ENCODE data around the gene NGFR. TPM values are rescaled to one million over a fixed set of nuclear protein-coding genes. Genes with fewer than 3 reads are reported as not detected.

The NGFR gene
- total RNA-seq, 1 experiment from 2014 or later: 60.6 TPM

DNA sequence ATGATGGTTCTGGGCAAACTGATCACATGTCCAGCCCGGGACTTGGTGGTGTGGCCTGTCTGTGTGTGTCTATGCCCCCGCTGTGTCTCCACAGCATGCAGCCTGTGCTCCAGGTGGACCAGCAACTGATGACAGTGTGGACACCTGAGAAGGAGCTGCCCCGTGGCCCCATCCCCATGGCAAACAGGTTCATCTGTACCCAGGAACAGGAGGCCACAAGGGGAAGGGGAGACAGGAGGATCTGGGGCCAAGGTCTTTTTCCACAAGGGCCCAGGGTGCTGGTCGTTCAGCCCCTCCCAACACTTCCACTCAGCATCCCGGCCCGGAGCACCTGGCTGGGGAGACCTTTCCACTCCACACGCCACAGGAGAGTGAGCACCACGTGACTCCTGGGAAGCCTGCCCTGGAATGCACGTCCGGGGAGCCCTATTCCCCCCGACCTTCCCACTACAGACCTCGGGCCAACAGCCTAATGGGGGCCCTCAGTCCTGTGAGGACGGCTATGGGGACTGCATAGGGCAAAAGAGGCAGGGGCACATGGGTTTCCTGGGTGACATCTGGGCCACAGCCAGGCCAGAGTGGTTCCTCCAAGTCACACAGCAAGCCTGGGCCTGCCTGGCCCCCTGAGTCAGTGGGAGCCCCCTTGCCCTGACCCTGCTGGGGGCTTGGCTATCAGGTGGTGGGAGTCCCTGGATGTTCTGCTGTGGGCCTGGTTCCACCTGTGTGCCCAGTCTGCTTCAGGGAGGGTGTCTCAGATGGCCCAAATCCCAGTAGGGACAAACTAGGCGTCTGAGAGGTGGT, 59.8 kb downstream of the NGFR start:
- no peak for TF ChIP-seq EZH2 (IDR thresholded peaks at IDR 0.05; ENCODE audit: borderline replicate concordance, low read depth, low read length, poor library complexity, severe bottlenecking)
- TF ChIP-seq, protein P1, sequence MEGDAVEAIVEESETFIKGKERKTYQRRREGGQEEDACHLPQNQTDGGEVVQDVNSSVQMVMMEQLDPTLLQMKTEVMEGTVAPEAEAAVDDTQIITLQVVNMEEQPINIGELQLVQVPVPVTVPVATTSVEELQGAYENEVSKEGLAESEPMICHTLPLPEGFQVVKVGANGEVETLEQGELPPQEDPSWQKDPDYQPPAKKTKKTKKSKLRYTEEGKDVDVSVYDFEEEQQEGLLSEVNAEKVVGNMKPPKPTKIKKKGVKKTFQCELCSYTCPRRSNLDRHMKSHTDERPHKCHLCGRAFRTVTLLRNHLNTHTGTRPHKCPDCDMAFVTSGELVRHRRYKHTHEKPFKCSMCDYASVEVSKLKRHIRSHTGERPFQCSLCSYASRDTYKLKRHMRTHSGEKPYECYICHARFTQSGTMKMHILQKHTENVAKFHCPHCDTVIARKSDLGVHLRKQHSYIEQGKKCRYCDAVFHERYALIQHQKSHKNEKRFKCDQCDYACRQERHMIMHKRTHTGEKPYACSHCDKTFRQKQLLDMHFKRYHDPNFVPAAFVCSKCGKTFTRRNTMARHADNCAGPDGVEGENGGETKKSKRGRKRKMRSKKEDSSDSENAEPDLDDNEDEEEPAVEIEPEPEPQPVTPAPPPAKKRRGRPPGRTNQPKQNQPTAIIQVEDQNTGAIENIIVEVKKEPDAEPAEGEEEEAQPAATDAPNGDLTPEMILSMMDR (conservative IDR thresholded peaks at IDR 0.05; ENCODE audit: low read depth, low read length): no peak
- H3K4me1 ChIP-seq (ENCODE audit: insufficient read depth, low read length, poor library complexity, severe bottlenecking): peaks cover 4% of the 10 kb centered on the region
- POLR2A ChIA-PET (ENCODE audit: low non-redundant PET): interaction anchor here (0.6 kb wide), 1 partner anchor 45 kb away, joined by 3 read pairs; no protein-coding TSS in a partner anchor
- no peaks in the 10 kb centered on the region for H3K27me3 ChIP-seq (replicated peaks; ENCODE audit: insufficient read depth, low read depth, low read length, poor library complexity)
- no peaks in the 10 kb centered on the region for H3K9me3 ChIP-seq (ENCODE audit: low read depth, low read length, poor library complexity, severe bottlenecking)
- H3K4me3 ChIP-seq (ENCODE audit: low read depth, low read length, poor library complexity, severe bottlenecking): no peak overlapping the region
- no TSS peak for BruUV-seq (replicated peaks)
- DNase-seq (ENCODE audit: low spot score): no peak
- no peak overlapping the region for H3K27ac ChIP-seq (ENCODE audit: low read depth, low read length, poor library complexity, severe bottlenecking)
- intact Hi-C loops (cut with micrococcal nuclease; ENCODE audit: unreplicated experiment): loop anchor here (2.0 kb wide), 1 partner anchor 240 kb away; no protein-coding TSS in a partner anchor
- no peaks in the 10 kb centered on the region for H3K36me3 ChIP-seq (ENCODE audit: insufficient read depth, low read length, poor library complexity, severe bottlenecking)
- CTCF ChIA-PET: interaction anchor here (1.9 to 2.9 kb wide), 2 partner anchors 119 to 147 kb away, joined by 9 to 26 read pairs; no protein-coding TSS in a partner anchor

DNA sequence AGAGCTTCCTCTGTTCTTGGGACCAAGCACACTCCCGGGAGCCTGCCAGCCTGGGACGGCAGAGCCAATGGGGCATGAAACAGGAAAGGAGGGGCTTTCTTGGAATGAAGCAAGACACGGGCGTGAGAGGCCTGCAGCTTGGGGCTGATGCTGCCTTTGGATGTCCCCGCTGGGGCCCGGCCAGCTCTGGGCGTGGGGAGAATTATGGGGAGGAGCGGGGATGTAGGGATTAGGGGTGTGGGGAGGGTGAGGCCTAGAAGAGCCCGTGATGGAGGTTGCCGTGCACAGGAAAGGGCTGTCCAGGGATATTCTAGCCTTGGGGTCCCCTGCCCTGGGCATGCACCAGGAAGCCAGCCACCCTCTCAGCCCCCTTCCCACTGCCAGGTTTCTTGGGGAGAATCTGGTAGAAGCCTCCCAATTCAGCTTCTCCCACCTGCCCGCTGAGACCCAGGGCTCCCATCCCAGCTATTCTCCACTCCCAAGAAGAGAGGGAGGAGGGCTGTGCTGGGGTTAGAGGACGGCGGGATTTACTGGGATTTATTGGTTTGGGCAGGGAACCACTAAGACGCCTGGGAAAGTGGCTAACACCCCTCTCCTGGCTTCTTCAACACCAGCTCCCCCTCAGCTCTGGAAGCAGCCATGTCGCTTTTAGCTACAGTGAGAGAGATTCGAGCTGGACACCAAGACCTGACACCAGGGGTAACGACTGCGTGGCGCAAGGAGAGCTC, 60.6 kb downstream of the NGFR start:
- H3K4me3 ChIP-seq (ENCODE audit: low read depth, low read length, poor library complexity, severe bottlenecking): no peak overlapping the region
- H3K36me3 ChIP-seq (ENCODE audit: insufficient read depth, low read length, poor library complexity, severe bottlenecking): no peaks in the 10 kb centered on the region
- no peaks in the 10 kb centered on the region for H3K9me3 ChIP-seq (ENCODE audit: low read depth, low read length, poor library complexity, severe bottlenecking)
- ChIA-PET POLR2A (ENCODE audit: low non-redundant PET) (interaction anchor here (0.6 kb wide), 1 partner anchor 46 kb away, joined by 3 read pairs; no protein-coding TSS in a partner anchor), CTCF (interaction anchor here (0.6 to 2.9 kb wide), 5 partner anchors 10 to 148 kb away, joined by 3 to 26 read pairs (median 7); partner anchors contain the start of gene PHB1)
- no TSS peak for BruUV-seq (replicated peaks)
- intact Hi-C loops (cut with micrococcal nuclease; ENCODE audit: unreplicated experiment): loop anchor here (1.0 to 2.0 kb wide), 4 partner anchors 59 to 241 kb away; no protein-coding TSS in a partner anchor
- no peak overlapping the region for H3K27ac ChIP-seq (ENCODE audit: low read depth, low read length, poor library complexity, severe bottlenecking)
- no peak for DNase-seq (ENCODE audit: low spot score)
- TF ChIP-seq EZH2 (IDR thresholded peaks at IDR 0.05; ENCODE audit: borderline replicate concordance, low read depth, low read length, poor library complexity, severe bottlenecking): no peak
- TF ChIP-seq, protein P1 (conservative IDR thresholded peaks at IDR 0.05; ENCODE audit: low read depth, low read length): no peak
- H3K27me3 ChIP-seq (replicated peaks; ENCODE audit: insufficient read depth, low read depth, low read length, poor library complexity): no peaks in the 10 kb centered on the region
- H3K4me1 ChIP-seq (ENCODE audit: insufficient read depth, low read length, poor library complexity, severe bottlenecking): peaks cover 4% of the 10 kb centered on the region

DNA sequence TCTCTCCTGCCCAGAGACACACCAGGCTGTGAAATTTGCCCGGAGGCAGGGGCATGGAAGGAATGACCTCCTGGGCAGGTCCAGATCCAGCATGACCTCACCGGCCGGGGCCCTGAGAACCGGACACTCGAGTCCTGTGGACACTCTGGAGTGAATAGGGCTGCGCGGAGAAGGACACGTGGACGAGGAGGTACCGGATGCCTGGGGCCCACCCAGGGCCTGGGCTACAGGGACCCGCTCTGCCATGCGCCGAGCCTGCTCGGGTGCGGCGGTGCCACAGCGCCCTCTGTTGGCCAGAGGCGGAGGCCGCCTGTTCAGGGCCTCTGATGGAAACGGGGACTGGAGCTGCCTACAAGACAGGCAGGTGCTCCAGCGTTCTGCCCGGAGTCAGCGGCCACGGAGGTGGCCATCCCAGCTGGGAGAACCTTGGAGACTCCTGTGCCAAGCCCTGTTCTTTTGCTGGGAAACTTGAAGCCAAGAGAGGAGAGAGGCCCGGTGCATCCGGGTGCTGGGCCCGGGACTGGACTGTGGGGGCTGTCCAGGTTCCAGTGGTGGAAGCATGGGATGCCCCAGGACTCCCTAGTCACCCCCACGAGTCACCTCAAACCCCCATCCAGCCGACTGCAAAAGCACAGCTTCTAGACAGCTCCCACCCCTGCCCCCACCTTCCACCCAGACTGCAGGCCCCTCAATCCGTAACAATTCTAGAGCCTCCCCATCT, 61.3 kb downstream of the NGFR start:
- H3K4me3 ChIP-seq (ENCODE audit: low read depth, low read length, poor library complexity, severe bottlenecking): no peak overlapping the region
- CTCF ChIA-PET: interaction anchor here (0.6 to 2.9 kb wide), 12 partner anchors 10 to 207 kb away, joined by 3 to 26 read pairs (median 4); partner anchors contain the start of genes FAM117A, NGFR and PHB1
- no peak overlapping the region for H3K27ac ChIP-seq (ENCODE audit: low read depth, low read length, poor library complexity, severe bottlenecking)
- POLR2A ChIA-PET (ENCODE audit: low non-redundant PET): no interaction called here
- BruUV-seq (replicated peaks): no TSS peak
- intact Hi-C loops (cut with micrococcal nuclease; ENCODE audit: unreplicated experiment): loop anchor here (1.0 to 2.0 kb wide), 3 partner anchors 60 to 148 kb away; no protein-coding TSS in a partner anchor
- H3K36me3 ChIP-seq (ENCODE audit: insufficient read depth, low read length, poor library complexity, severe bottlenecking): no peaks in the 10 kb centered on the region
- no peaks in the 10 kb centered on the region for H3K27me3 ChIP-seq (replicated peaks; ENCODE audit: insufficient read depth, low read depth, low read length, poor library complexity)
- no peaks in the 10 kb centered on the region for H3K9me3 ChIP-seq (ENCODE audit: low read depth, low read length, poor library complexity, severe bottlenecking)
- H3K4me1 ChIP-seq (ENCODE audit: insufficient read depth, low read length, poor library complexity, severe bottlenecking): peaks cover 4% of the 10 kb centered on the region
- TF ChIP-seq, protein P1 (conservative IDR thresholded peaks at IDR 0.05; ENCODE audit: low read depth, low read length): peak; percentile 99
- no peak for TF ChIP-seq EZH2 (IDR thresholded peaks at IDR 0.05; ENCODE audit: borderline replicate concordance, low read depth, low read length, poor library complexity, severe bottlenecking)
- DNase-seq (ENCODE audit: low spot score): peak; percentile 88
